Kidney epithelial cell (primary cell): Measurements from ENCODE around the gene PRDX6. TPM values are rescaled to one million over a fixed set of nuclear protein-coding genes. Genes with fewer than 3 reads are reported as not detected.

ENCODE experiments used
- DNase-seq: peaks from one replicate; pipeline ENCODE4 v3.0.0-alpha.2; 2010; ENCODE audit warnings: low read depth
- H3K27me3 ChIP-seq: 2 replicates; pipeline ENCODE4 v1.6.0; 2011; ENCODE audit warnings: low read length; ENCODE audit not compliant: control insufficient read depth, insufficient read depth
- H3K36me3 ChIP-seq: 2 replicates; pipeline ENCODE4 v1.5.1; 2011; ENCODE audit warnings: low read length; ENCODE audit not compliant: control insufficient read depth, insufficient read depth
- H3K4me3 ChIP-seq: 2 replicates; pipeline ENCODE4 v1.5.1; 2011; ENCODE audit warnings: low read depth, mild to moderate bottlenecking, control low read depth, low read length
- total RNA-seq: library from RNA; depleted of rRNA; stranded (reverse); fragments of >200 nt; gene quantifications from 2 replicates; pipeline ENCODE4 v1.2.3, GENCODE V29; 2015
- TF ChIP-seq, protein P1 (sequence below): IDR thresholded peaks from 2 replicates; pipeline ENCODE4 v1.5.1; 2011; ENCODE audit warnings: mild to moderate bottlenecking, moderate library complexity, low read length, control low read depth, inconsistent platforms; ENCODE audit not compliant: insufficient read depth, poor library complexity, severe bottlenecking

Gene PRDX6
- total RNA-seq, 1 donor from 2014 or later = 187 TPM

DNA sequence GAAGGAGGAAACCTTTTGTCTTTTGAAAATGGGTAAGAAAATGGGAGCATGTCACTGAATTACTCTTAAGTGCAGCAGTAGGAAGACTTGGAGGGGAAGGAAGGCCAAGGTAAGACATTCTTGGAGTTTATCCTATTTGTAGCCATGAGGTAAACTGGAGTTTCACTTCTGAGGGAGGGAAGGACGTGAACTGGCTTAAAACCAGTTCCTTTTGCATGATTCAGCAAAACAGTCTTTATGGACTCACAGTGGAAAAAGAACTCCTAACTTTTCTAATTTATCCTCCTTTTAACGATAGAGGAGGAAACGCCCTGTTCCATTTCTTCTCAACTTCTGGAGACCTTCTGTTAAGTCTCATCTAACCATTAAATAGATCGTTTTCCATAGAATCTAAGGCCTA, 2.5 kb downstream of the PRDX6 start:
- H3K36me3 ChIP-seq = no peaks in the 10 kb centered on the region
- TF ChIP-seq, protein P1, sequence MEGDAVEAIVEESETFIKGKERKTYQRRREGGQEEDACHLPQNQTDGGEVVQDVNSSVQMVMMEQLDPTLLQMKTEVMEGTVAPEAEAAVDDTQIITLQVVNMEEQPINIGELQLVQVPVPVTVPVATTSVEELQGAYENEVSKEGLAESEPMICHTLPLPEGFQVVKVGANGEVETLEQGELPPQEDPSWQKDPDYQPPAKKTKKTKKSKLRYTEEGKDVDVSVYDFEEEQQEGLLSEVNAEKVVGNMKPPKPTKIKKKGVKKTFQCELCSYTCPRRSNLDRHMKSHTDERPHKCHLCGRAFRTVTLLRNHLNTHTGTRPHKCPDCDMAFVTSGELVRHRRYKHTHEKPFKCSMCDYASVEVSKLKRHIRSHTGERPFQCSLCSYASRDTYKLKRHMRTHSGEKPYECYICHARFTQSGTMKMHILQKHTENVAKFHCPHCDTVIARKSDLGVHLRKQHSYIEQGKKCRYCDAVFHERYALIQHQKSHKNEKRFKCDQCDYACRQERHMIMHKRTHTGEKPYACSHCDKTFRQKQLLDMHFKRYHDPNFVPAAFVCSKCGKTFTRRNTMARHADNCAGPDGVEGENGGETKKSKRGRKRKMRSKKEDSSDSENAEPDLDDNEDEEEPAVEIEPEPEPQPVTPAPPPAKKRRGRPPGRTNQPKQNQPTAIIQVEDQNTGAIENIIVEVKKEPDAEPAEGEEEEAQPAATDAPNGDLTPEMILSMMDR = no peak
- DNase-seq = no peak
- H3K4me3 ChIP-seq = no peak overlapping the region
- no peaks in the 10 kb centered on the region for H3K27me3 ChIP-seq

DNA sequence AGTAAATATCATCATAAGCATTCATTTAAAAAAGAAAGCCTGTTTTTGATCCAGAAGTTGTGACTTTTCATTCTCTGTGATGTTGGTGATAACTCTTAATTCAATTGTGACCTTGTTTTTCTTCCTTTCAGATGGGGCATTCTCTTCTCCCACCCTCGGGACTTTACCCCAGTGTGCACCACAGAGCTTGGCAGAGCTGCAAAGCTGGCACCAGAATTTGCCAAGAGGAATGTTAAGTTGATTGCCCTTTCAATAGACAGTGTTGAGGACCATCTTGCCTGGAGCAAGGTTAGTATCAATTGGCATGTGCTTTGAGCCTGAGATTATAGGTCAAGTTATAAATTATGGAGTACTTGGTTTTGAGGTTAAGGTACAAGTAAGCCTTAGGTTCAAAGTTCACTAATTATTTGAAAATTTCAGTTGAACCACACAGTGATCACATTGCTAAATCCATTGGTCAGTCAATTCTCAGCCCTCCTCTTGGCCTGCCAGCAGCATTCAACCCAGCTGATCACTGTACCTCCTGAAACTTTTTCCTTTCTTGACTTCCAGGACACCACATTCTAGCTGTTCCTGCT, 4.1 kb downstream of the PRDX6 start:
- TF ChIP-seq, protein P1 = no peak
- Histone ChIP-seq H3K36me3 (no peaks in the 10 kb centered on the region), H3K27me3 (no peaks in the 10 kb centered on the region), H3K4me3 (no peak overlapping the region)
- DNase-seq = no peak

DNA sequence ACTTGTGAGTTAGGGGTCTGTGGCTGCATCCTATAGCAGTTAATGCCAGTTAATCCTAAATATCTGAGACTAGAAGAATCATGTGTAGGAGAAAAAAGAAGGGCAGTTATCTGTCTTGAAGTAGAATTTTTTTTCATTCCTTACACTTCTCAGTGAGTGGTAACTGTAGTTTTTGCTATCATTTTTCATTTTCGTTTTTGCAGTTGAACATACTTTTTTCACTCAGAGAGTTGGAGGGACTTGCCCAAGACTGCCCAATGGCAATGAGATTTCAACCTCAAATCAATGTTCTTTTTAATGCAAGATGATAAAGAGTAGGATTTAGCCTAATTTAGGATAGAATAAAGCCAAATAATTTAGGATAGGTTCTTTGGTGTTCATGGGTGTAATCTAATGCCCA, 5.5 kb downstream of the PRDX6 start:
- TF ChIP-seq, protein P1 = no peak
- DNase-seq = no peak
- Histone ChIP-seq H3K4me3 (no peak overlapping the region), H3K27me3 (no peaks in the 10 kb centered on the region), H3K36me3 (peaks cover 3% of the 10 kb centered on the region)

DNA sequence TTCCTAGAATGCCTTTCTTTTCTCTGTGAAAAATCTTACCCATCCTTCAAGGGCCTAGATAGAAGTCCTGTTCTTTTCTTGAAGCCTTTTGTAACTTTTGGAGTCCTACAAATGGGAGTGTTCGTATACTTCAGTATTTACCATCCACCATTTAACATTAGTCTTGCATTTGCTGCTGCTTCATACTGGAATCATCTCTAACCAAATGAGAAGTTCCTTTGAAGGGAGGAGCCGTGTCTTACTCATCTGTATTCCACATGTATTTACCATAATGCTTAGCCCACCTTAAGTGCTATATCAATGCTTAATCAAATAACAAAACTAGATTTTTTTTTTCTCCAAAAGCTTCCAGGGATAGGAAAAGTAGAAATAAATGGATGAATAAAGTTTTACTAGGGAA, 7.1 kb downstream of the PRDX6 start:
- H3K27me3 ChIP-seq = no peaks in the 10 kb centered on the region

DNA sequence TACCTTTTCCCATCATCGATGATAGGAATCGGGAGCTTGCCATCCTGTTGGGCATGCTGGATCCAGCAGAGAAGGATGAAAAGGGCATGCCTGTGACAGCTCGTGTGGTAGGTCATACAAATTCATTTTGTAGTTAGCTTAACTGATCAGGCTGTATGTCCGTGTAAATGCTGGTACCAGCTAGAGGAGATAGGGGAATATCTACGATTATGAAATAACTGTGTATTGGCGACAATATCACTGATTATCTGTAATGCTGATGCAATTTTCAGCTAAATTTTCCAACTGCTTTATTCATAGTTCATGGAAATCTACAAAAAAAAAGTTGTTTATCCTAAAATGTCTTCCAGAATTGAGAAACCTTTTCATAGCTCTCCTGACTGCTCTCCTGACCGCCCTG, 8.3 kb downstream of the PRDX6 start:
- Histone ChIP-seq H3K36me3 (peaks cover 3% of the 10 kb centered on the region), H3K4me3 (no peak overlapping the region), H3K27me3 (no peaks in the 10 kb centered on the region)
- DNase-seq = no peak
- TF ChIP-seq, protein P1 = no peak

More for the DNA sequence above, 7.1 kb downstream of the PRDX6 start:
- Histone ChIP-seq H3K4me3 (no peak overlapping the region), H3K36me3 (peaks cover 3% of the 10 kb centered on the region)
- TF ChIP-seq, protein P1 = no peak
- no peak for DNase-seq

DNA sequence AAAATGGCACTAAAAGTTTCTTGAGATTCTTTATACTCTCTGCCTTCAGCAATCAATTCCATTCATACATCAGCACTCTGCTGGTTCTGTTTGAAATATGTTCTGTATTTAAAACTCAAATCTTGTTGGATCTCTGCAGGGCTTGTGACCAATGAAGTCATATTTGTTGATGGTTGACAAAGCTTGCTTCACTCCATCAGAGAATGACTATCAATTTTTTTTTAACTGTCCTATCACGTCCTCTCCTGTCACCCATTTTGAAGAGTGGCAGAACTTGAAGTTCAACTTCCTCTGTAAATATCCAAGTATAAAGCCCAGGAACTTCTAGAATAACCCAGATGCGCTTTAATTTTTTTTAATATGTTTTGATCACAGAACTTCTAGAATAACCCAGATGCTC, 10.9 kb downstream of the PRDX6 start:
- peaks cover 3% of the 10 kb centered on the region for H3K36me3 ChIP-seq

More for the DNA sequence above, 10.9 kb downstream of the PRDX6 start:
- H3K4me3 ChIP-seq = no peak overlapping the region
- H3K27me3 ChIP-seq = no peaks in the 10 kb centered on the region
- TF ChIP-seq, protein P1 = no peak
- DNase-seq = no peak
